ENCODE results near the gene KDM4B. TPM values are rescaled to one million over a fixed set of nuclear protein-coding genes. Genes with fewer than 3 reads are reported as not detected.
A peak's percentile ranks its signal among the peaks of the same experiment; 100 is the strongest.

KDM4B gene
- total RNA-seq, 1 donor from 2014 or later, result 21.2 TPM

DNA sequence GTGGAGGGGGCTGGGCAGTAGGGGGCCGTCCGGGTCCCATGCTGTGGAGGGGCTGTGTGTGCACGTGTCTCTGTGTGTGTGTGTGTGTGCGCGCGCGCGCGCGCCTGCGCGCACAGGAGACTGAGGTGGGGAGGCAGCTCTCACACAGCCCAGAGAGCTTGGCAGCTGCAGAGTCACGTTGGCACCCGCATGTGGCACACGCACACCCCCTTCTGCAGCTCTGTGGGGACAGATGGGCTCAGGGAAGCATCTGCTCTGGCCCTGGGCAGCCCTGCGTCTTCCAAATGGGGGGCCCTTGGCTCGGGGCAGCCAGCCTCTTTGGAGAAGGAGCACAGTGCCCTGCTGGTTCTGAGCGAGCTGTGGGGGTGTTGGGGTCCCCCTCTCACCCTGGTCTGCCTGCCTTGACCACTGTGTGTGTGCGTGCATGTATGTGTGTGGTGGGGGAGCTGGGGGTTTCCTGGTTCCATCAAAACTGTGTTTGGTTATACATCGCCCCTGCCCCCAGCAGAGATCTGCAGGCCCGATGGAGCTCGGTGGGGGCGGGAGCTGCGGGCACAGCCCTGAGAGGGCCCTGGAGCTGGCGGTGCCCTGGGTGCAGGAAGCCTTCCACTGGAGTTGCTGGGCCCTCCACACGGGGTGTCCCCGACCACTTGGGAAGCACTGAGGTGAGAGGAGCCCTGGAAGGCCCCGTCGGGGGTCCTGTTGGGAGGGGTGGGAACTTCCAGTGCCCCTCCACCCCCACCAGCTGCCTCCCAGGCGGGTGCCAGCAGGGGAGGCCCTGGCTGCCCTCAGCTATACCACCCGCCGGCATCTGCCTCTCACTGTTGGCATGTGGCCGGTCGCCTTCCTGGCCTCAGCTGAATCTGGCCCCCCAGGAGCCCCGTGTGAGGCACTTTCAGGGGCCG is 67.1 kb downstream of the KDM4B start:
- TF ChIP-seq, protein P1, sequence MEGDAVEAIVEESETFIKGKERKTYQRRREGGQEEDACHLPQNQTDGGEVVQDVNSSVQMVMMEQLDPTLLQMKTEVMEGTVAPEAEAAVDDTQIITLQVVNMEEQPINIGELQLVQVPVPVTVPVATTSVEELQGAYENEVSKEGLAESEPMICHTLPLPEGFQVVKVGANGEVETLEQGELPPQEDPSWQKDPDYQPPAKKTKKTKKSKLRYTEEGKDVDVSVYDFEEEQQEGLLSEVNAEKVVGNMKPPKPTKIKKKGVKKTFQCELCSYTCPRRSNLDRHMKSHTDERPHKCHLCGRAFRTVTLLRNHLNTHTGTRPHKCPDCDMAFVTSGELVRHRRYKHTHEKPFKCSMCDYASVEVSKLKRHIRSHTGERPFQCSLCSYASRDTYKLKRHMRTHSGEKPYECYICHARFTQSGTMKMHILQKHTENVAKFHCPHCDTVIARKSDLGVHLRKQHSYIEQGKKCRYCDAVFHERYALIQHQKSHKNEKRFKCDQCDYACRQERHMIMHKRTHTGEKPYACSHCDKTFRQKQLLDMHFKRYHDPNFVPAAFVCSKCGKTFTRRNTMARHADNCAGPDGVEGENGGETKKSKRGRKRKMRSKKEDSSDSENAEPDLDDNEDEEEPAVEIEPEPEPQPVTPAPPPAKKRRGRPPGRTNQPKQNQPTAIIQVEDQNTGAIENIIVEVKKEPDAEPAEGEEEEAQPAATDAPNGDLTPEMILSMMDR (IDR thresholded peaks at IDR 0.05; ENCODE audit: insufficient read depth, low read length, poor library complexity, severe bottlenecking), result no peak
- DNase-seq (ENCODE audit: low read depth), result no peak
- peaks cover 4% of the 10 kb centered on the region for H3K36me3 ChIP-seq (ENCODE audit: control insufficient read depth, insufficient read depth, low read length)
- no peaks in the 10 kb centered on the region for H3K27me3 ChIP-seq (ENCODE audit: control insufficient read depth, insufficient read depth, low read length)
- no peak overlapping the region for H3K4me3 ChIP-seq (ENCODE audit: low read depth, low read length)

DNA sequence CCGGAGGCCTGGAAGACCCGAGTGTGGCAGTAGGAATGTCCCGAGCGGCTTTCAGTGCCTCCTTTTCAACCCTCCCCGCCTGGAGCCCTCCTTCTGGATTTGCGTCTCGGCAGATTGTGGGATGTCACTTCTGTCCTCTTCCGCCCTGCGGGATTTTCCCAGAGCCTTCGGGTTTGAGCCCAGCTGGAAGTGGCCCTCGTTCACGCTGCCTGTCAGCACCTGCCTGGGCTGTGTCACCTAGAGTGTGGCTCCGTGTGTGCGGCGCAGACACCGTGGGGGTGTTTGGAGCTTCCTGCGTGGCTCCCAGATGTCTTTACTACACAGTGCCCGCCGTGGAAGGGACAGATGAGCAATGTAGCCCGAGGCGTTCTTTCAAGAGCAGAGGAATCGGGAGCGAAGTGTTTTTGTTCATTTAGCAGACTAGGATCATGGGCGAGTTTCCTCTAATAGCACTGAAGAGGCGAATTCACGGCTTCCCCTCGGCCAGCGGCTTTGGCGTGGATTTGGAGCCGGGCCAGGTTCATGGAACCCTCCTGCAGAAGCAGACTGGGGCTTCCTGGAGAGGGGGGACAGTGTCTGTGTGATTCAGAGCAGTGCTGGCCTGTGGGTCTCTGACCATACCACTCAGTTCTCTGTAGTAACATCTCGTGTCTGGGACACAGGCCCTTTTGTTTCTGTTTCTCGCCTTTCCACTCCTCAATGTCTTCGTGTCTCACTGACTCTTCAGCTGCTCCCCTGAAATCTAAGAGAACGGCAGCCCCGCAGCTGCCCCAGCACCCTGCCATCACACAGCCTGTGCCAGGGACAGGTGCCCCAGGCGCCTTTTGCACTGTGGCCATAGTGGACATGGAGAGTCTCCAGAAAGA is 68.0 kb downstream of the KDM4B start:
- TF ChIP-seq, protein P1 (IDR thresholded peaks at IDR 0.05; ENCODE audit: insufficient read depth, low read length, poor library complexity, severe bottlenecking), result no peak
- no peak for DNase-seq (ENCODE audit: low read depth)
- Histone ChIP-seq H3K27me3 (ENCODE audit: control insufficient read depth, insufficient read depth, low read length) (no peaks in the 10 kb centered on the region), H3K4me3 (ENCODE audit: low read depth, low read length) (no peak overlapping the region), H3K36me3 (ENCODE audit: control insufficient read depth, insufficient read depth, low read length) (peaks cover 4% of the 10 kb centered on the region)

DNA sequence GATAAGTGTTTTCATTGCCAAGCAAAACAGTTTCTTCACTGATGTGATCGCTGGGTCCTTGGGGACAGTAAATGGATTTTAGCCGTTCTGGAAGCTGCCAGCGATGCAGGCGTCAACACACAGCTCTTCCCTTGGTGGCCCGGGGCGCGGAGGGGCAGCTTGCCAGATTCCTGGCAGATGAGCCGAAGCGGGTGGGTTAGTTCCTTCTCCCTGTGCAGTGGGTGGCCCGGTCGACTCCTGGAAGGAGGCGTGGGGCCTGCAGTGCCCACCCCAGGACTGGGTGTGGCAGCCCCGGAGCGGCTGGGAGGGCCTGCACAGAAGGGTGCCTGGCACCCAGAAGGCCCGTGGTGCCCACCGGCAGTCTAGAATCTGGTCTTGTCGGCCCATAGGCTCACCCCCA is 69.0 kb downstream of the KDM4B start:
- peaks cover 4% of the 10 kb centered on the region for H3K36me3 ChIP-seq (ENCODE audit: control insufficient read depth, insufficient read depth, low read length)
- TF ChIP-seq, protein P1 (IDR thresholded peaks at IDR 0.05; ENCODE audit: insufficient read depth, low read length, poor library complexity, severe bottlenecking), result no peak
- H3K27me3 ChIP-seq (ENCODE audit: control insufficient read depth, insufficient read depth, low read length), result no peaks in the 10 kb centered on the region
- H3K4me3 ChIP-seq (ENCODE audit: low read depth, low read length), result no peak overlapping the region
- no peak for DNase-seq (ENCODE audit: low read depth)

DNA sequence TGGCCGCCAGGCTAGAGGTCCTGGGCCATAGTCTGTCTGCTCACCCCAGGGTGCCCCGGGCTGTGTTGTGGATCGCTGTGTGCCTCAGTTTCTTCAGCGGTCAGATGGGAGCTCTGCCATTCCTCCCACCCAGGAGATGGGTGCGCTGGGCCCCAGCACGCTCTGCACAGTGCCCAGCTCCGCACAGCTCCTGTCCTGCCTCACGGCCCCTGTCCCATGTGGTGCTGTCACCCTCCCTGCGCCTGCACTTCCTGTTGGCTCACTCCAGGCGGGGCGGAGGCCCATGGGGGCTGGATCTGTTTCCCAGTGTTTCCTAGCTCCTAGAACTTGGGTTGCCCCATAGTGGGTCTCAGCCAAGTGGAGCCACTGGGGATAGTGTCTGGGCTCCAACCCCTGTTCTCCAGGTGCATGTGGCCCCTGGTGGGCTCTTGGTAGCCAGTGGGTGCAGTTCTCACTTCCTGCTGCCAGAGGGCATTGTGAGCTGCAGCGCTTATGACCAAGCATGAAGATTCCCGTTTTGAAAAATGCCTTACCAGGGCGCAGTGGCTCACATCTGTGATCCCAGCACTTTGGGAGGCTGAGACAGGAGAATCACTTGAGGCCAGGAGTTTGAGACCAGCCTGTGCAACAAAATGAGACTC is 69.8 kb downstream of the KDM4B start:
- no peaks in the 10 kb centered on the region for H3K27me3 ChIP-seq (ENCODE audit: control insufficient read depth, insufficient read depth, low read length)
- peaks cover 3% of the 10 kb centered on the region for H3K36me3 ChIP-seq (ENCODE audit: control insufficient read depth, insufficient read depth, low read length)
- no peak overlapping the region for H3K4me3 ChIP-seq (ENCODE audit: low read depth, low read length)
- no peak for DNase-seq (ENCODE audit: low read depth)
- TF ChIP-seq, protein P1 (IDR thresholded peaks at IDR 0.05; ENCODE audit: insufficient read depth, low read length, poor library complexity, severe bottlenecking), result peak; percentile 60

DNA sequence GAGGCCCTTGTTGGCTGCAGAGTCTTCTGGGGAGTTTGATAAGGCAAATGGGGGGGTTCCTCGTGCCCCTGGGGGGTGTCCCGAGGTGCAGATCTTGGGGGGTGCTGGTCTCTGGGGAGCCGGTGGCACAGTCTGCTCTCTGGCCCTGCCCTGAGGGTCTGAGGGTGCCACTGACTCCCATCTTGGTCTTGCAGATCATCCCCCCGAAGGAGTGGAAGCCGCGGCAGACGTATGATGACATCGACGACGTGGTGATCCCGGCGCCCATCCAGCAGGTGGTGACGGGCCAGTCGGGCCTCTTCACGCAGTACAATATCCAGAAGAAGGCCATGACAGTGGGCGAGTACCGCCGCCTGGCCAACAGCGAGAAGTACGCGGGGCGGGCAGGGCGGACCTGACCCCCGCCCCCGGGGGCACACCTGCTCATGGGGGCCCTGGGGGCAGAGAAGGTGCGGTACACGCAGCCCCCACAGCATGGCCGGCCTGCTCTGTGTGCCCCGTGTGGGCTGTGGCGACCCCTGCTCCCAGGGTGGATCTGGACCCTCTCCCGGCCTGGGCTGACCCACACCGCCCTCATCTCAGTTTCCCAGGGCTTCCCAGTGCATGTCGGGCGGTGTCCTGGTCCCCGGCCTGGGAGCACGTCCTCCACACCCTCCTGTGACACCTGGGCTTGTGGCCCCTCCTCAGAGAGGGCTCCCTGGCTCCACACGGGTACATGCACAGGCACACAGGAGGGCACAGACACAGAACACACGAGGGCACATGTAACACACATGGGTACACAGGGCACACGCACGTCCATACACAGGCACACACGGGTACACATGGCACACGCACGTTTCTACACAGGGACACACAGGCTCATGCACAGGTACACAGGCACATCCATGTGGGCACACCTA is 71.0 kb downstream of the KDM4B start:
- no peak for DNase-seq (ENCODE audit: low read depth)
- peaks cover 3% of the 10 kb centered on the region for H3K36me3 ChIP-seq (ENCODE audit: control insufficient read depth, insufficient read depth, low read length)
- TF ChIP-seq, protein P1 (IDR thresholded peaks at IDR 0.05; ENCODE audit: insufficient read depth, low read length, poor library complexity, severe bottlenecking), result no peak
- H3K27me3 ChIP-seq (ENCODE audit: control insufficient read depth, insufficient read depth, low read length), result no peaks in the 10 kb centered on the region
- no peak overlapping the region for H3K4me3 ChIP-seq (ENCODE audit: low read depth, low read length)

Data from kidney epithelial cell (primary cell).